Fibroblast of mammary gland (primary cell): ENCODE results near the gene KIR3DL1.

Source experiments
- DNase-seq: peaks from one replicate; pipeline ENCODE4 v3.0.0-alpha.2; 2010; ENCODE audit warnings: low read depth
- H3K4me3 ChIP-seq: 2 replicates; pipeline ENCODE4 v1.5.1; 2011; ENCODE audit warnings: low read depth, mild to moderate bottlenecking, low read length, moderate library complexity; ENCODE audit not compliant: control insufficient read depth
- TF ChIP-seq, protein P1 (sequence below): conservative IDR thresholded peaks from 2 replicates; pipeline ENCODE4 v1.5.1; 2011; ENCODE audit warnings: low read depth, low read length, inconsistent platforms; ENCODE audit not compliant: control insufficient read depth, insufficient read depth

Gene KIR3DL1

DNA sequence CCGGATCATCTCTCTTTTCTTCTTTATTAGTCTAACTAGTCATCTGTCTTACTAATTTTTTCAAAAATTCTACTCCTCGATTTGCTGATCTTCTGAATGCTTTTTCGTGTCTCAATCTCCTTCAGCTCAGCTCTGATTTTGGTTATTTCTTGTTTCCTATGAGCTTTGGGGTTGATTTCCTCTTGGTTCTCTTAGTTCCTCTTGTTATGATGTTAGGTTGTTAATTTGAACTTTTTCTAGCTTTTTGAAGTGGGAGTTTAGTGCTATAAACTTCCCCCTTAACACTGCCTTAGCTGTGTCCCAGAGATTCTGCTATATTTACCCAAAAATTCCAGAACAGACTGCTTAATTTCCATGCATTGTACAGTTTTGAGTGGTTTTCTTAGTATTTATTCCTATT is 61.2 kb downstream of the KIR3DL1 start:
- TF ChIP-seq, protein P1, sequence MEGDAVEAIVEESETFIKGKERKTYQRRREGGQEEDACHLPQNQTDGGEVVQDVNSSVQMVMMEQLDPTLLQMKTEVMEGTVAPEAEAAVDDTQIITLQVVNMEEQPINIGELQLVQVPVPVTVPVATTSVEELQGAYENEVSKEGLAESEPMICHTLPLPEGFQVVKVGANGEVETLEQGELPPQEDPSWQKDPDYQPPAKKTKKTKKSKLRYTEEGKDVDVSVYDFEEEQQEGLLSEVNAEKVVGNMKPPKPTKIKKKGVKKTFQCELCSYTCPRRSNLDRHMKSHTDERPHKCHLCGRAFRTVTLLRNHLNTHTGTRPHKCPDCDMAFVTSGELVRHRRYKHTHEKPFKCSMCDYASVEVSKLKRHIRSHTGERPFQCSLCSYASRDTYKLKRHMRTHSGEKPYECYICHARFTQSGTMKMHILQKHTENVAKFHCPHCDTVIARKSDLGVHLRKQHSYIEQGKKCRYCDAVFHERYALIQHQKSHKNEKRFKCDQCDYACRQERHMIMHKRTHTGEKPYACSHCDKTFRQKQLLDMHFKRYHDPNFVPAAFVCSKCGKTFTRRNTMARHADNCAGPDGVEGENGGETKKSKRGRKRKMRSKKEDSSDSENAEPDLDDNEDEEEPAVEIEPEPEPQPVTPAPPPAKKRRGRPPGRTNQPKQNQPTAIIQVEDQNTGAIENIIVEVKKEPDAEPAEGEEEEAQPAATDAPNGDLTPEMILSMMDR = no peak
- no peak overlapping the region for H3K4me3 ChIP-seq
- DNase-seq = no peak
